Right renal cortex interstitium (tissue), 3 donors: ENCODE measurements around the gene ARHGAP22. TPM values are rescaled to one million over a fixed set of nuclear protein-coding genes. Genes with fewer than 3 reads are reported as not detected.
A peak's percentile ranks its signal among the peaks of the same experiment; 100 is the strongest.

ENCODE experiments used
- DNase-seq, 3 donors: peaks; one replicate each; pipeline ENCODE4 v3.0.0-alpha.2; 2013; ENCODE audit warnings: low read depth in 3 of 3, low spot score in 2 of 3
- polyA plus RNA-seq, 3 donors: library from polyadenylated mRNA; unstranded; fragments of 120-200 nt; gene quantifications; one replicate each; pipeline ENCODE4 v1.2.1, GENCODE V29; 2013; ENCODE audit not compliant: insufficient read length in 3 of 3

ARHGAP22 gene
- polyA plus RNA-seq, 3 donors, result 1.1 to 1.7 (median 1.1) TPM

- DNase-seq, result no peak
Measured at GRCh38 chr10:48468130-48468790, 136.6 kb downstream of the ARHGAP22 start.

- DNase-seq, result no peak
Measured at GRCh38 chr10:48467669-48468068, 137.2 kb downstream of the ARHGAP22 start.

DNA sequence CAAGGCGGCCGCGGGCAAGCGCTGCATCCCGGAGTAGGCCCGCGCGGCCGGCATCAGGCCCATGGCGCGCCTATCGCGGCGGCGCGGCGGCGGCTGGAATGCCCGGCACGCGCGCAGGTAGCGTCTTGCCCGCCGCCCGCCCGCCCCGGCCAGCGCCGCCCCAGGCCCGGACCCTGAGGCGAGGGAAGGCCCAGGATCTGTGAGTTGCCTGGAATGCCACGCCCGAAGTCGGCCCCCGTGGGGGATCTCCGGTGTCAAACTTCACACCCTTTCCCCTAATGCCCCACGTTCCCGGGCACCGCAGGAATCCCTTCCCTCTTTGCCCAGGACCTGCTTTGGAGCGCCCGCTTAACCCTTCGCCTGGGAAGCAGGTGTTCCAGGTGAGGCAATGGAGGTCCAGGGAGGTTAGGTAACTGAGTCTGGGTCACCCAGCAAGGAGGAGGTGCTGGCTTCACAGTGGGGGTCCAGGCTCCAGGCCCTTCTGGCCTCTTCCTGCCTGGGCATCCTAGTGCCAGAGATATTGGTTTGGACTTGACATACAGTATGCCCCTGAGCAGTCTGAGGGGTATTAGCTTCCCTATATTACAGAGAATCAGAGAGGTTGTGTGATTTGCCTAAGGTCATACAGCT, 138.1 kb downstream of the ARHGAP22 start:
- DNase-seq, result no peak

GRCh38 chr10:48465860-48466521, 138.9 kb downstream of the ARHGAP22 start:
- DNase-seq, result no peak

GRCh38 chr10:48464871-48465736, 139.8 kb downstream of the ARHGAP22 start:
- no peak for DNase-seq

DNA sequence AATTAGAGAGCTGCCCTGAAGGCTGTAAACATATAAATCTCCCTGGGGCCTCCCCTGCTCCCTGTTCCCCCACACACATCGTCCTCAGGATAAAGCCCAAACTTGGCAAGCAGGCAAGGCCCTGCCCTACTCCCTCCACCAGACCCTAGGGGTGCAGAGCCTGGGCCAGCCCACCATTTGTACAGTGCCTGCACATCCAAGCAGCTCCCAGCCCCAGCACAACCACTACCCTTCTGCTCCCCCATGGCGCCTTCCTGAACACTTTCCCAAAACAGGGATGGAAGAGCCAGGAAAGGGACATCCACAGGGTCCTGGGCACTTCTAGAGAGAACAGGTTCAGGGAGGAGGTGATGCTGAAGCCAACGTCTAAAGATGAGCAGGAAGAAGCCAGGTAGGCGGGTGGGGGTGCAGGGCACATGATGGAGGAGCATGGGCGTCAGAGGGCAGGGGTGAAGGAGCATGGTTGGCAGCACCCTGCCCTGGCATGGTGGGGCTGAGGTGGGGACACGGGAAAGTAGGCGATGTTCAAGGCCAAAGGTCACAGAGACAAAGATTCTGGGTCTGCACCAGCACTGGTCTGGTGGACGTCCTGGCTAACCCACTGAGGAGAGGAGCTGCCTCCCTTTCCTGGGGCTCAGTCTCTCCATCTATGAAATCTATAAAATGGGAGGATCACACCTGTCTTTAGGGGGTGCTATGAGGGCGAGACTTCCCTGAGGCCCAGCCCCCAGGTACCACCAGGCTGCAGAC, 140.6 kb downstream of the ARHGAP22 start:
- no peak for DNase-seq

- DNase-seq, result no peak
Measured at GRCh38 chr10:48463318-48464003, 141.4 kb downstream of the ARHGAP22 start.

DNA sequence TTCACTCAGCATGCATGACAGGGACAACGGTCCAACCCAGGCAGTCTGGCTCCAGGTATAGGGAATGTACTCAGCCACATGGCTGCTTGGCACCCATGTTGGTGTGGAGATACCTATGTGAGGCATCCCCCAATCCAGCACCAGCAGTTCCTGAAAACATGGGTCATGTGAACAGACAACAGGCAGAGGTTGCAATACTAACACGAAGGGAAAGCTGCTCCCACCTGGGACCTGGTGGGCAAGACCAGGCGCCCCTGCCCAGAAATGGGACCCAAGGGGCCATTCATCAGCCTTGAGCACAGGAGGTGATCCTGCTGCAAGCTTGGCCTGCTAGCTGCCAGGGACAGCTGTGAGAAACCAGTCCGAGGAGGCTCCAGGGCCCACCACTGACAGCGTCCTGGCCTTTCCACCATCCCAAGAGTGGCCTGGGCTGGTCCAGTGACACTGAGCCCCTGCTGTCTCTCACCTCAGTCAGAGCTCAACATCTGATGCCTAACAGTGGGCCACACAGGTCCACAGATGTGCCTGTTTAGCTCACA, 142.3 kb downstream of the ARHGAP22 start:
- DNase-seq, result no peak

GRCh38 chr10:48461623-48462481, 143.0 kb downstream of the ARHGAP22 start:
- no peak for DNase-seq

GRCh38 chr10:48460182-48460581, 144.7 kb downstream of the ARHGAP22 start:
- no peak for DNase-seq

GRCh38 chr10:48459270-48460150, 145.4 kb downstream of the ARHGAP22 start:
- no peak for DNase-seq

- DNase-seq, result no peak
Measured at GRCh38 chr10:48458662-48459048, 146.2 kb downstream of the ARHGAP22 start.

DNA sequence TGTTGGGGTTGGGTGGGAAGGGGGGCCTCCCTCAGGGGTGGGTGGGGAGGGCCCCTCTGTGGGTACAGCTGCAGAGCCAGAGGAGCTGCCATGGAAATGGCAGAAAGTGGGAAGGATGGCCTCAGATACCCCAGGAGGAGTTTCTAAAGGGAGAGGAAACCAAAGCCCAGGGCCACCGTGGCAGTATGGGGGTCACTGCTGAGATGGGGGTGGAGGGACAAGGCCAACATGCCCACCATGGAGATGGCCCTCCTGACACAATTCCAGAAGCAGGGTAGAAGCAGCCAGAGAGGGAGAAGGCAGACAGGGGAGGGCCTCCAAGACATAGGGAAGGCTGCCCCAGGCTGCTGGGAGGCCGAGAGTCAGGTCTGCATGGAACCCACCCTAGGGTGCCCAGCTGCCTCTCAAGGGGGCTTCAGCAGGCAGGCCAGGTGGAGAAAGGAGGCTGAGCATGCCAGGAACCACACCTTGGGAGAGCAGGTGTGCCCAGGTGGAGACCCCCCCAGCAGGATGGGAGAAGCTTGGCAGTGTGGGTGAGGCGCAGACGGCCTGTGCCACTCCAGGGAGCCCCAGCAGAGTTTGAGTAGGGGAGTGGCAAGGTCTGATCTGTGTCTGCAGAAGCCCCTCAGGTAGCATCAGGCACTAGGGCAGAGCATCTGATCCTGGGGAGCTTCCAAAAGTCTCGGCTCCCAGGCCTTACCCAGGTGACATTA, 146.8 kb downstream of the ARHGAP22 start:
- DNase-seq, result no peak

DNA sequence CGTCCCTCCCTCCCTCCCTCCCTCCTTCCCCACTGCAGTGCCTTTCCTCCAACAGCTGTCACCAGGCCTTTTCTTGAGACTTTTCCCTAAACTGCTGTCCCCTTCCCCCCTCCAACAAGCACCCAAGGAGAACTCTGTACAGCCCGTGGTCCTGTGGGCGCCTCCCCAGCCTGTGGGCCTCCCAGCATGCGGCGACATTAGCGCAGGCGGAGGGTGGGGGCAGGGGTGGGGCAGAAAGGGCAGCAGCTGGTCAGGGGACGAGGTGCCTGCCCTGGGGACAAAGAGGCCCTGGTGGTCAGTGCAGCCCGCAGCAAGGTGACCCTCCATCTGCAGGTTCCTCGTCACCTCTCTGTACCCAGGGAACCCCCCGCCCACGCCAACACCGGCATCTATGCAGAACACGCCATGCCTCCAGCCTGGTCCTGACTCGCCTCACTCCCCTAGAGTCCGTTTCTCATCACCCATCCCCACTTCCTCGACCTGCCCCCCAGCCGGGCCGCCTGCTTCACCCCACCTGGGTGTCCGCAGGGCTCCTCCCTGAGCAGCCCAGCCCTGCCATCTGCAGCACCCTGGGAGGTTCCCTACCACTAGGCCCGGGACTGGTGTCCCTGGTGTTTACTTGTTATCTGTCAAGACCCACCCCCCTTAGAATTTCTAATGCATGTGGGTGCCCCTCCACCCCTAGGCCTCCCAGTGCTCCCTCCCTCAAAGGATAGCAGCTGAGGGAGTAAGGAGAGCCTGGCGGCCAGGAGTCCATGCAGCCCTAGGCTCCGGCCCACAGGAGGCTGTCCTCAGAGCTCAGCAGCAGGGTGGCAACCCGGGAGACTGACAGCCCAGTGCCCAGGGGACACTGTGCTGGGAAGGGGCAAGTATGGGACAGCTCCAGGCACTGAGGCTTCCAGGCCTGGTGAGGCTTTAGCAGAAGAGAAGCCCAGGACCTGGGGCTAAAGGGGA, 147.8 kb downstream of the ARHGAP22 start:
- DNase-seq, result no peak

DNA sequence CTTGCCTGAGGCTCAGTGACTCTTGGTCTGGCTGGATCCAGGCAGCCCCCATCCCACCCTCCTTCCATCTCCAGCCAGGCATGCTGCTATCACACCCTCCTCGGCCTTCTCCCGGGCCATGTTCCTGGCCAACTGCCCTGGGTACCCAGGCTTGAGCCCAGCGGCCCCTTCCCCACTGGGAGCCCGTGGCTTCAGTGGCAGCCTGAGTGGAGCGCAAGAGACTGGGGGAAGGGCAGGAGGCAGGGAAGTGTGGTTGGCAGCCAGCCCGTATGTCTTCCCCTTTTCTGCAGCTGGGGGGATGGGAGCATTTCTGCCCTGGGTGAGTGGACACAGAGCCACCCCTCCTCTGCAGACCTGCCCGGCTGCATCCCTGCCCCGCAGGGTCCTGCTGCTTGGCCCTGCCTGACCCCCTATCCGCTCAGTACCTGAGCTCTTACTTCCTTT, 148.5 kb downstream of the ARHGAP22 start:
- DNase-seq, result peak in 1 of 3 donors; percentile 47
